Measurements from ENCODE around the gene TRIM24. TPM values are rescaled to one million over a fixed set of nuclear protein-coding genes. Genes with fewer than 3 reads are reported as not detected.
"Not testable (repeated sequence)": the region's sequence is repeated elsewhere in the genome, so short reads cannot be mapped to it uniquely, and the experiment has no call there.

TRIM24 gene
- total RNA-seq, 1 donor from 2014 or later, result 19.0 TPM

DNA sequence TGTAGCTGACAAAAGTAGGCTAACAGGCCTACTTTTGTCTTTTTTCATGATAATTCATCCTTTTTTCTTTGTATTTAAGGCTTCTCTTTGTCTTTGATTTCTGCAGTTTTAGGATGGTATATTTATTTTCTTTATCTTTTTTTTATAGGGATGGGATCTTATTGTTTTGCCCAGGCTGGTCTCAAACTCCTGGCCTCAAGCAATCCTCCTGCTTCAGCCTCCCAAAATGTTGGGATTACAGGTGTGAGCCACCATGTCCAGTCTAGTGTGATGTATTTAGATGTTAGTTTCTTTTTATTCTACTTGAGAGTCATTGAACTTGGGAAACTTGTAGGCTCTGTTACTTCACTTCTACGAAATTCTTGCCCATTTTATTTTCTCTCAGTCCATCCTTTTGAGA lies 35.4 kb downstream of the TRIM24 start:
- DNase-seq, result no peak

DNA sequence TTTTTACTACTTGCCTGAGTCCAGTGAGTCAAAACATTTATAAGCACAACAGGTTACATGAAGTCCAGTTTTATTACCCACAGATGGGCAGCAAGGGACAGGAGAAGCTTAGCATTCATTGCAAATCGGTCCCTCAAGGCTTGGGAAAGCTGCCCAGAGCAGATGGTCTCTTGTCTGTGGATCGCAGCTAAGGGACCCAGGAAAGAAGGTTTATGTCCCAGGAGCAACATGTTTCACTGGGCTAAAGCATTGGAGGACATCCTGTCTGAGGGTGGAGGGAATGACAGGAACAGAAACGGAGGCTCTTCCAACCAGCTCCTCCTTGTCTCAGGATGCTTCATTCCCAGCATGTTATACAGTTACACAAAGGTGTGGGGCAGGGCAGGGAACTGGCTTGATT lies 39.3 kb downstream of the TRIM24 start:
- no peak for DNase-seq

DNA sequence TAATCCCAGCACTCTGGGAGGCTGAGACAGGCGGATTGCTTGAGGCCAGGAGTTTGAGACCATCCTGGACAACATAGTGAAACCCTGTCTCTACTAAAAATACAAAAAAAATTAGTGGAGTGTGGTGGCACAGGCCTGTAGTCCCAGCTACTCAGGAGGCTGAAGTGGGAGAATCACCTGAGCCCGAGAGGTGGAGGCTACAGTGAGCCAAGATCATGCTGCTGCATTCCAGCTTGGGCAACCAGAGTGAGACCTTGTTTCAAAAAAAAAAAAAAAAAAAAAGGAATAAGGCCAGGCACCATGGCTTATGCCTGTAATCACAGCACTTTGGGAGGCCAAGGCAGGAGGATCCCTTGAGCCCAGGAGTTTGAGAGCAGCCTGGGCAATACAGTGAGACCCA lies 40.2 kb downstream of the TRIM24 start:
- not testable (repeated sequence) for DNase-seq

DNA sequence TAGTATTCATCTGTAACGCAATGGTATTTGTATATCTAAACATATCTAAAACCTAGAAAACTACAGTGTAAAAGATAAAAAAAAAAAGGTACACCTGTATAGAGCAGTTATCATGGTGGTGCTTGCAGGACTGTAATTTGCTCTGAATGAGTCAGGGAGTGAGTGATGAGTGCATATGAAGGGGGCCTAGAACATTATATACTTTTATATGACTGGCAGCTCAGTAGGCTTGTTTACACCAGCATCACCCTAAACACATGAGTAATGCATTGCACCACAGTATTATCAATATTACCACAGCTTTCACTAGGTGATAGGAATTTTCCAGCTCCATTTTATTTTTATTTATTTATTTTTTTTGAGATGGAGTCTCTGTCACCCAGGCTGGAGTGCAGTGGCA lies 40.8 kb downstream of the TRIM24 start:
- DNase-seq, result no peak

DNA sequence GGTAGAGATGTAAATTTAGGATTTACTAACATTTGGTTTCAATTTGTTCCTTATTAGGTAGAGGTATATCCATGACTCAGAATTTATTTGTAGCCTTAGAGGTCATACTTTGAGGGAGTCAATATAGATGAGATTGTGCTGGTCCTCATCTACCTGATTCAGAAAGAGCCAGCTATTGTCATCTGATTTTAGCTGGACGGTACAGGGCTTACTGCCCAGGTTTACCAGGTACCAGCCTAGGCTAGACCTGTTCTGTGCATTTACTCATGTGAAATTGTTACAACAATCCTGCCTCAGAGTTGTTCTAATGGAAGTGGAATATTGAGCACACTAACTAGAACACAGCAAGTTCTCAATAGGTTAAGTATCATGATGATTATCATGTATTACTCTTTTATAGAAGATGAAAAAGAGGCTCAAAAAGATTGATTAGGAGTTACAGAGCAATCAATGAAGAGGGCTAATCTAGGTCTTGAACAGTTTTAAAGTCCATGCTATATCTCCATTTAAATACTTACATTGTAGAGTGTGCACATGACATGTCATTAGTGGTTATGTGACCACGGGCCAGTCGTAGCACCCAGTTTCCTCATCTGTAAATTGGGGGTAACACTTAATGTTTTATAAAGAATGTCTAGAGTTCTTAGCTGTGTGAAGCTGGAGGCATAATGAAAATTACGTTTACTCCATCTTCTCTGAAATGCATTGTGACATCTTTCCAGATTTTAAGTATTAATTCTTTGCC lies 42.1 kb downstream of the TRIM24 start:
- DNase-seq, result no peak

DNA sequence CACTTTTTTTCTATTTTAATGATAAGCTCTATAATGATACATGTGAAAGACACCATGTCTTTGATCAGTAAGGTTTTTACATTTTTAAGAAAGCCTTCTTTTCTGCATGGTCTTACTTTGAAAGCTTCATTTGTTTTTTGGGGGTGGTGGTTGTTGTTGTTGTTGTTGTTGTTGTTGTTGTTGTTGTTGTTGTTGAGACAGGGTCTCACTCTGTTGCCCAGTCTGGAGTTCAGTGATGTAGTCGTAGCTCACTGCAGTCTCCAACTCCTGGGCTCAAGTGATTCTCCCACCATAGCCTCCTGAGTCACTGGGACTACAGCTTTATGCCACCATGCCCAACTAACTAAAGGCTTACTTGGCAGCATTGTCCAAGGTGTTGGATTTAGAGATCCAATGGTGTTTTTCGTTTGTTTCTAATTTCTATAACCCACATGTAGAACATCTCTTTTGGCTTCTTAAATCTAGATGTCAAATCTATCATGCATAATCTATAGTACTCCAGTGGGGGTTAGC lies 45.4 kb downstream of the TRIM24 start:
- no peak for DNase-seq

DNA sequence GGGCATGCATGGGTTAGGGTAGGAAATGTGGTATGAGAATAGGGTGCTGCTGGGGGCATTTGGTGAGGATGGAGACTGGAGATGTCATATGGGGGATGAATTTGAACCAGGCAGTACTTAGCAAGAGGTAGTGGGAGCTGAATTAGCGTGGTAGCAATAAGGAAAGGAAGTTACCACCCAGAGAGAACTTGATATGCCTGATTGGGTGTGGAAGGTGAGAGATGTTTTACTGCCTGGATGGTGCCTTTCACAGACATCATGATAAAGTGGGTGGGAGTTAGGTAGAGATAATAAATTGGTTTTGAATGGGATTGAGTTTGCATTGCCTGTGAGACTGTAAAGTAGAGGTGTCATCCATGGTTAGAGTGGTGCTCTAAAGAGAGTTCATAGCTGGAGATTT lies 46.7 kb downstream of the TRIM24 start:
- DNase-seq, result no peak

DNA sequence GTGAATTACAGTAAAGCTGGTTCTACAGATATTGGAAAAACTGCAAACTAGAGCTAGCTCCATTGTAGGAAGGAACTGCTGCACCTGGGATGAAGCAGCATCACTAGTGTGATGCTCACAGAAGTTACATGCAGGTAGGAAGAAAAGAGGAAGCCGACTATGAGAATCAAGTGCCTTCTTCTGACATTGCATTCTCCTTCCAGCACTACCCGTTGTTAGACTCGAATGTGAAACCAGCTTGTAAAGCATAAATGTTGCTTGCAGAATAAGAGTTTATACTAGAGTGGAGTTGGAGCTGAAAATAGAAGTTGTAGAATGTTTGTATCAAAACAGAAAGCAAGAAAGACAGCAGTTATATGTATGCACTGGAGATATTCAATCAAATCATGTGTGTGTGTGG lies 49.9 kb downstream of the TRIM24 start:
- no peak for DNase-seq

DNA sequence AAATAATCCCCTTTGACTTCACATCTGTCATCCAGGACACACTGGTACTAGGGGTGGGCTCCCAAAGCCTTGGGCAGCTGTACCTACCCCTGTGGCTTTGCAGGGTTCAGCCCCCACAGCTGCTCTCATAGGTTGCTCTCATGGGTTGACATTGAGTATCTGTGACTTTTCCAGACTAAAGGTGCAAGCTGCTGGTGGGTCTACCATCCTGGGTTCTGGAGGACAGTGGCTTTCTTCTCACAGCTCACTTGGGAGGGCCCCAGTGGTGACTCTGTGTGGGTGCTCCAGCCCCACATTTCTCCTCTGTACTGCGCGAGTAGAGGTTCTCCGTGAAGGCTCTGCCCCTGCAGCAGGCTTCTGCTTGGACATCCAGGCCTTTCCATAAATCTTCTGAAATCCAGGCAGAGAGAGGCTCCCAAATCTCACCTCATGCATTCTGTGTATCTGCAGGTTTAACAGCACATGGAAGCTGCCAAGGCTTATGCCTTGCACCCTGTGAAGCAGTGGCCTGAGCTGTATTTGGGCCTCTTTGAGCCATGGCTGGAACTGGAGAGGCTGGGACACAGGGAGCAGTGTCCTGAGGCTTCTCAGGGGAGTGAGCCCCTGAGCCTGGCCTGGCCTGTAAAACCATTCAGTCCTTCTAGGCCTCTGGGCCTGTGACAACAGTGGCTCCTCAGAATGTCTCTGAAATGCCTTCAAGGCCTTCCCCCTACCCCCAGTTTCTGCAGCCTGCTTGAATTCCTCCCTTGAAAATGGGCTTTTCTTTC lies 52.2 kb downstream of the TRIM24 start:
- DNase-seq, result no peak

DNA sequence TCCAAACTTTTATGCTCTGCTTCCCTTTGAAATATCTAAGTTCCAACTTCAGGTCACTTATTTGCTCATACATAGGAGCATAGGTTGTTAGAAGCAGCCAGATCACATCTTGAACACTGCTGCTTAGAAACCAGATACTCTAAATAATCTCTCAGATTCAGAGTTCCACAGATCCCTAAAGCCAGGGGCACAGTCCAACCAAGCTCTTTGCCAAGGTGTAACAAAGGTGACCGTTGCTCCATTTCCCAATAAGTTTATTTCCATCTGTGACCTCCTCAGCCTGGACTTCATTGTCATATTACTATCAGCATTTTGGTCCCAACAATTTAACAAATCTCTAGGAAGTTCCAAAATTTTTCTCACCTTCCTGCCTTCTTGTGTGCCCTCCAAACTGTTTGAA lies 52.8 kb downstream of the TRIM24 start:
- DNase-seq, result no peak

DNA sequence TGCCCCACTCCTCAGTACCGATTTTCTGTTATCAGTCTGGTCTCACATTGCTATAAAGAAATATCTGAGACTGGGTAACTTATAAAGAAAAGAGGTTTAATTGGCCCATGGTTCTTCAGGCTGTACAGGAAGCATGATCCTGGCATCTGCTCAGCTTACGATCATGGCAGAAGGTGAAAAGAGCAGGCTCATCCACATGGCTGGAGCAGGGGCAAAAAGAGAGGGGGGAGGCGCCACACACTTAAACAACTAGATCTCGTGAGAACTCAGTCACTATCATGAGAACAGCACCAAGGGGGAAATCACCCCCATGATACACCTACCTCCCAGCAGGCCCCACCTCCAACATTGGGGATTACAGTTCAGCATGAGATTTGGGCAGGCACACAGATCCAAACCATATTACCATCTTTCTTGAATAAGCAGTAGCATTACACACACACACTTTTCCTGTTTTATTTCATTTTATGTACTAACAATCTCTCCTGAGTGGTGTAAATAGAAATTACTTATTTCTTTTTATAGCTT lies 53.3 kb downstream of the TRIM24 start:
- no peak for DNase-seq

DNA sequence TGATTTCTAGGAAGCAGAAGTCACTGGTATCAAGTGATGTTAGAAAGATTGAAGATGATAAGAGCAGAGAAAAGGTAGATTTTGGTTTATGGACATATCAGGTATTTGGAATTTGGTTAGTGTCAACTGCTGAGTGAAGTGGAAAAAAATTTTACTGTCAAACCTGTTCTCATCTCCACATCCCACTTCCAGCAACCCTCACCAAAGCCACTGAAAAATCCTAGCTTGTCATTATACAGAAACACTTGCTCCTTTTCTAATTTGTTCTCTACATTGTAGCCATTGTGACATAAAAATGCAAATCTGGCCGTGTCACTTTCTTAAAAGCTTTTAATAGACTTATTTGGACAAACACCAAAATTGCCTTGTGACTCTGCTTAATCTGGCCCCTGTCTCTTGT lies 54.0 kb downstream of the TRIM24 start:
- no peak for DNase-seq

DNA sequence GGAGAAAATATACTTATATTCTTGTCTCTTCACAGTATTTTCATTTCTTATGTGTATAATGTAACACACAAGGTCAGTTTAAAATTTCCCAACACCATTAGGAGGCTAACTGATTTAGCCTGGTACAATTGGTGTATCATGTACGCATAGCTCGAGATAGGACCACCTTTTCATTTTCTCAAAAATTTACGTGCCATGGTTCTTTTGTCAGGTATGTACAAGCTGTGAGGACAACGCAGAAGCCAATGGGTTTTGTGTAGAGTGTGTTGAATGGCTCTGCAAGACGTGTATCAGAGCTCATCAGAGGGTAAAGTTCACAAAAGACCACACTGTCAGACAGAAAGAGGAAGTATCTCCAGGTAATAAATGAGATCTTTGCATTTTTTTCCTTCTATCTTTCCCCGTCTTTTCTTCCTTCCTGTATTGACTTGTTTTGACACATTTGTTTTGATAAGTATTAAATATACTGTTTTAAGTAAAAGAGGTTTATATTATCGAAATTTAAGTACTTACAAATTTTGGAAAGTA lies 55.0 kb downstream of the TRIM24 start:
- DNase-seq, result no peak

DNA sequence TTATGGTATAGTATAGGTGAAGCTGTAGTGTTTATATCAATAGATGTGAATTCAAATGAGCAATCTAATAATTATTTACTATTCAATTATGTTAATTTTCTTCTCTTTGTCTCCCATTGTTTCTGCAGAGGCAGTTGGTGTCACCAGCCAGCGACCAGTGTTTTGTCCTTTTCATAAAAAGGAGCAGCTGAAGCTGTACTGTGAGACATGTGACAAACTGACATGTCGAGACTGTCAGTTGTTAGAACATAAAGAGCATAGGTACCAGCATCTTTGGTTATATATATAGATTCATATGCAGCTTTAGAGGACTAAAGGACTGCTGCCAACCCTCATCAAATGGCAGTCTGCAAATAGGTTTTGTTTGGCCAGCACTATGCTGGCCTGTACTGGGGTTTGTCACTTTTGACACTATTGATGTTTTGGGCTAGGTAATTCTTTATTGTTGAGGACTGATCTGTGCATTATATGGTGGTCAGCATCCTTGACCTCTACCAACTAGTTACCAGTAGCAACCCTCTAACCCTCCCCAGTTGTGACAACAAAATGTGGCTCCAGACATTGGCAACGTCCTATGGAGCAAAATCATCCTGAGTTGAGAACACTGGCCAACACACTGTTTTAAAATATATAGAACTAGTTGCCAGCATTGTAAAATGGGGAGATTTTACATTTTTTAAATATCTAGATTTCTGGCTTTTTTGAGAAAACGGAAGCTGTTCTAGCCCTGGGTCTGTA lies 59.2 kb downstream of the TRIM24 start:
- no peak for DNase-seq

DNA sequence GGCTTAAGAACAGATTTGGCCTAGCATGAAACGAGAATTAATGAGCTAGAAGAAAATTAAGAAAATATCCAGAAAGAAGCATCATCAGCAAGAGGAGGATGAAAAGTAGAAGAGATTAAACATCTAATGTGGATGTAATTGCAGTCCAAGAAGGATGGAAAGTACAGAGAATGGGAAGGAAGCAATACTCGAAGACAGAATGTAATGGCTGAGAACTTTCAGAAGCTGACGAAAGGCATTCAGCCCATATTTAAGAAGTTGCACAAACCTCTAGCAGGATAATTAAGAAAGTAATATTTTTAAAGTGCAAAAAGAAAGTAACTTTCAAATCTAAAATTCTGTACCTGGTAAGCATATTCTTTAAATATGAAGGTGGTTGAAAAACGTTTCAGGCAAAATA lies 60.7 kb downstream of the TRIM24 start:
- no peak for DNase-seq

DNA sequence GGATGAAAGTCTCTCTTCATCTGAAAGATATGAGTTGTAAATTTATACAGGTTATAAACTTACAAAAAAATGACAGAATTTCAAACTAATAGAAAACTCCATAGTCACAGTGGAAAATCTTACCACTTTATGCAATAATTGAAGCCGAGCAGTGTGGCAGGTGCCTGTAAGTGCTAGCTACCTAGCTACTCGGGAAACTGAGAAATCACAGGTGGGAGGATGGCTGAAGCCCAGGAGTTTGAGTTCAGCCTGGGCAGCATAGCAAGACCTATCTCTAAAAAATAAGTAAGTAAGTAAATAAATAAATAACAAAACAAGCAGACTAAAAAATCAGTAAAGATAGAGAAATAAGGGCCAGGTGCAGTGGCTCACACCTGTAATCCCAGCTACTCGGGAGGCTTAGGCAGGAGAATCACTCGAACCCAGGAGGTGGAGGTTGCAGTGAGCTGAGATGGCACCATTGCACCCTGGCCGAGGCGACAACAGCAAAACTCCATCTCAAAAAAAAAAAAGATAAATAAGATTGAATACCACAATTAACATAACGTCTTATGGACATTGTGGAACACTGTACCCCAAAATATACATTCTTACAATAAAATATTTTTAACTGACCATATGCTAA lies 61.9 kb downstream of the TRIM24 start:
- no peak for DNase-seq

DNA sequence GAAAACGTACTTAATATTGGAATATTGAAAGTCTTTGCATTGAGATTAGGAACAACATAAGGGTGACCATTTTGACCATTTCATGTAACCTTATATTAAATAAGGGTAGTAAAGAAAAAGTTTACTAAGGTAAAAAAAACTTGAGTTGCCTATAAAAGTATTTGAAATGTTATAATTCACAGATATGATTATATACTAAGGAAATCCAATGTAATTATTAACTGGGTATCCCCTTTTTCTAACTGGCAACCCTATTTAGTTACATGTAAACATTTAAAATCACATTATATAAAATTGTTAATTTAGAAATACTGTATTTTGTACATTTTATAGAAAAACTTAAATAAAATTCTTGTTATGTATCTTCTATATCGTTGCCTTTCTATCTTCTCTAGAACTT lies 64.2 kb downstream of the TRIM24 start:
- DNase-seq, result no peak

DNA sequence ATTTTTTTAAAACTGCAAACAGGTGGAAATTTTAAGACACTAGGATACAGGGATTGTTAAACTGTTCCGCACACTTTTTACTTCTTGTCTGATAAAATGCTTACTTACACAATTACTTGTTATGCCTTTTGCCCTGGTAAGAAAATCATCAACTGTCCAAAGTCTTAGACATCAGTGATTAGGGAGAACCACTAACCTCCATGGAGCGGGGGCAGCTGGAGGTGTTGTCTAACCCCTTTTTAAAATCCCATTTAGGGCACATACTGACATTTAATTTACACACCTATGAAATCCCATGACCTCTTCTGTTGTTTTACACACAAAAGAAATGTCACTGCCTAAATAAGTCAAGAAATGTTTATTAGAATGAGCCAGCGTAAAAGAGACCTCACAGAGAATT lies 65.7 kb downstream of the TRIM24 start:
- no peak for DNase-seq

DNA sequence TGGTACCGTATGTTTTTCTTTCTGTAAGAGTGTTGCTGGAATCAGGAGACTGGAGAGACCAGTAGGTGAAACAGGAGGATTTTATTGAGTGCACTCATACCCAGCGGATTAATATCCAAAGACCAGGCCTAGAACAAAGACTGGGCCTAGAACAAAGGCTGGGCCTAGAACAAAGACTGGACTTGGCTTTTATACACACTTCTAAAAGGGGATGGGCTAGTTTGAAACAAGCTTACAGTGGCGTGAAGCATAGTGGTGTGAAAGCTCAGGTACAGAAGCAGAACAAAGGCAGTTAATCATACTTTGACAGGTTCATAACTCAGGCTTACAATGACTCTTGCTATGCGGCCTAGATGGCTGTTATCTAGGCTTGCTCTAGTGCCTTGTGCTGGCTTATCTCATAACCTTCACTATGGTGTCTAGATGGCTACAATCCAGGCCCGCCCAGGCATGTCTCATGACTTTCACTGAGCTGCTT lies 67.7 kb downstream of the TRIM24 start:
- no peak for DNase-seq

DNA sequence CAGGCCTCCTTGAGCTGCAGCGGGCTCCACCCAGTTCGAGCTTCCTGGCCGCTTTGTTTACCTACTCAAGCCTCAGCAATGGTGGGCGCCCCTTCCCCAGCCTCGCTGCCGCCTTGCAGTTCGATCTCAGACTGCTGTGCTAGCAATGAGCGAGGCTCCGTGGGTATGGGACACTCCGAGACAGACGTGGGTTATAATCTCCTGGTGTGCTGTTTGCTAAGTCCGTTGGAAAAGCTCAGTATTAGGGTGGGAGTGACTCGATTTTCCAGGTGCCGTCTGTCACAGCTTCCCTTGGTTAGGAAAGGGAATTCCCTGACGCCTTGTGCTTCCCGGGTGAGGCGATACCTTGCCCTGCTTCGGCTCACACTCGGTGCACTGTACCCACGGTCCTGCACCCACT lies 76.8 kb downstream of the TRIM24 start:
- not testable (repeated sequence) for DNase-seq

DNA sequence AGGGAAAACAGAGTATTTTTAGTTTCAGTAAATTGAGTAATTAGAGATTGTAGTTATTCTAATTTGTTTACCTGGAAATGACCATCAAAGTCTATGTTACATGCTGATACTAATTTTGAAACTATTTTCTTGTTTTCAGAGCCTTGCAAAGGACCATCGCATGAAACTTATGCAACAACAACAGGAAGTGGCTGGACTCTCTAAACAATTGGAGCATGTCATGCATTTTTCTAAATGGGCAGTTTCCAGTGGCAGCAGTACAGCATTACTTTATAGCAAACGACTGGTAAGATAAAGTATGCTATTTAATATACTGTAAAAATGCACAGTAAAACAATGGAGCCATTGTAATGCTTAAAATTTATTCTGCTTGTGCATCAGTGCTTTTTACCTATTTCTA lies 78.5 kb downstream of the TRIM24 start:
- DNase-seq, result no peak
